Measurements from ENCODE around the gene KIAA0513.

- TF ChIP-seq CTCF (IDR thresholded peaks at IDR 0.05): no peak
- no peak for TF ChIP-seq TCF7L2 (IDR thresholded peaks at IDR 0.05; ENCODE audit: low read depth, low read length)
Observed at GRCh38 chr16:85064186-85064585, 36.6 kb downstream of the KIAA0513 start.
